CD4-positive, alpha-beta T cell (primary cell): Measurements from ENCODE around the gene TFEC. TPM values are rescaled to one million over a fixed set of nuclear protein-coding genes. Genes with fewer than 3 reads are reported as not detected.

Experiments used
- ATAC-seq: fragments of 200-7000 bp; cut with Tn5 transposase; one replicate; pipeline ENCODE4 v1.10.0; 2022; ENCODE audit warnings: mild to moderate bottlenecking; ENCODE audit not compliant: poor library complexity
- CTCF ChIA-PET: fragments of 350-600 bp; sonication (Branson Sonifier 250); formaldehyde crosslinking; loops from one replicate; lab custom pipeline; 2021; ENCODE audit warnings: antibody characterized with exemption, inconsistent platforms; lab: Charles Lee
- POLR2A ChIA-PET: fragments of 350-600 bp; sonication (Branson Sonifier 250); formaldehyde crosslinking; loops from one replicate; lab custom pipeline; 2021; ENCODE audit warnings: antibody characterized with exemption, inconsistent platforms; lab: Charles Lee
- DNase-seq, 14 experiments: peaks; one replicate each; pipeline ENCODE4 v3.0.0-alpha.2; 2013 to 2020; ENCODE audit warnings: mixed read lengths in 2 of 14
- H3K27ac ChIP-seq, 2 donors: one replicate each; pipeline versions ENCODE4 v1.5.1 to v1.7.0; 2013; ENCODE audit warnings: low read length in 2 of 2, low read depth in 1 of 2, mild to moderate bottlenecking in 1 of 2
- H3K27me3 ChIP-seq, 2 experiments: 1 replicate in 1 of 2; 2 replicates in 1 of 2; pipeline versions ENCODE4 v1.6.1 to v1.7.0; 2013; ENCODE audit warnings: low read length in 2 of 2, control low read depth in 1 of 2, mild to moderate bottlenecking in 1 of 2, moderate library complexity in 1 of 2; ENCODE audit not compliant: insufficient read depth in 2 of 2, control insufficient read depth in 1 of 2
- H3K36me3 ChIP-seq: one replicate; pipeline ENCODE4 v1.6.1; 2013; ENCODE audit warnings: low read length, control low read depth; ENCODE audit not compliant: insufficient read depth
- H3K4me1 ChIP-seq: one replicate; pipeline ENCODE4 v1.6.1; 2013; ENCODE audit warnings: low read length, control low read depth; ENCODE audit not compliant: insufficient read depth
- H3K4me3 ChIP-seq: one replicate; pipeline ENCODE4 v1.5.1; 2013; ENCODE audit warnings: mild to moderate bottlenecking, low read length, moderate library complexity
- H3K9me3 ChIP-seq, 2 experiments: 1 replicate in 1 of 2; 2 replicates in 1 of 2; pipeline versions ENCODE4 v1.6.1 to v1.7.0; 2013; ENCODE audit warnings: low read length in 2 of 2, mild to moderate bottlenecking in 2 of 2, control low read depth in 1 of 2, moderate library complexity in 1 of 2; ENCODE audit not compliant: control insufficient read depth in 1 of 2, insufficient read depth in 1 of 2
- H3K27ac Mint-ChIP-seq: one replicate; pipeline ENCODE4 v1.8.0; 2020; ENCODE audit warnings: mixed read lengths
- H3K27me3 Mint-ChIP-seq: one replicate; pipeline ENCODE4 v1.8.0; 2021; ENCODE audit warnings: mixed read lengths
- H3K36me3 Mint-ChIP-seq: one replicate; pipeline ENCODE4 v1.8.0; 2021; ENCODE audit warnings: low read depth, mixed read lengths
- H3K4me1 Mint-ChIP-seq: one replicate; pipeline ENCODE4 v1.8.0; 2021; ENCODE audit warnings: low read depth, mixed read lengths
- H3K4me3 Mint-ChIP-seq: one replicate; pipeline ENCODE4 v1.8.0; 2020; ENCODE audit warnings: mild to moderate bottlenecking, mixed read lengths
- H3K9me3 Mint-ChIP-seq: one replicate; pipeline ENCODE4 v1.8.0; 2020; ENCODE audit warnings: mixed read lengths
- intact Hi-C, 2 experiments: fragments of 100-400 bp; cut with DNase I in 1 of 2; cut with micrococcal nuclease in 1 of 2; formaldehyde crosslinking; loops; one replicate each; pipeline versions ENCODE4 v1.15.1 to v1.9.0; 2023 to 2025; cut with DNase I, micrococcal nuclease
- polyA plus RNA-seq, 2 donors: library from polyadenylated mRNA; unstranded; fragments of 120-200 nt; gene quantifications; one replicate each; pipeline ENCODE4 v1.2.1, GENCODE V29; 2013
- total RNA-seq, 174 experiments: library from RNA in 2 of 174; stranded (reverse) in 2 of 174; gene quantifications; one replicate each; pipeline ENCODE4 v1.2.3 and lab custom pipeline; 2021 to 2026
- TF ChIP-seq, protein P1 (sequence below): fragments of 200-600 bp; IDR thresholded peaks from one replicate; pipeline ENCODE4 v1.8.0; 2022; ENCODE audit warnings: antibody characterized with exemption, mild to moderate bottlenecking

The TFEC gene, protein sequence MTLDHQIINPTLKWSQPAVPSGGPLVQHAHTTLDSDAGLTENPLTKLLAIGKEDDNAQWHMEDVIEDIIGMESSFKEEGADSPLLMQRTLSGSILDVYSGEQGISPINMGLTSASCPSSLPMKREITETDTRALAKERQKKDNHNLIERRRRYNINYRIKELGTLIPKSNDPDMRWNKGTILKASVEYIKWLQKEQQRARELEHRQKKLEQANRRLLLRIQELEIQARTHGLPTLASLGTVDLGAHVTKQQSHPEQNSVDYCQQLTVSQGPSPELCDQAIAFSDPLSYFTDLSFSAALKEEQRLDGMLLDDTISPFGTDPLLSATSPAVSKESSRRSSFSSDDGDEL
- not detected for total RNA-seq
- 4.2 TPM for polyA plus RNA-seq (2013, experiment 1 of 2)
- polyA plus RNA-seq (2013, experiment 2 of 2): 2.1 TPM
- total RNA-seq (lab: John Stamatoyannopoulos, UW): 0 to 47.3 (median 1.4) reads per million in 172 experiments

DNA sequence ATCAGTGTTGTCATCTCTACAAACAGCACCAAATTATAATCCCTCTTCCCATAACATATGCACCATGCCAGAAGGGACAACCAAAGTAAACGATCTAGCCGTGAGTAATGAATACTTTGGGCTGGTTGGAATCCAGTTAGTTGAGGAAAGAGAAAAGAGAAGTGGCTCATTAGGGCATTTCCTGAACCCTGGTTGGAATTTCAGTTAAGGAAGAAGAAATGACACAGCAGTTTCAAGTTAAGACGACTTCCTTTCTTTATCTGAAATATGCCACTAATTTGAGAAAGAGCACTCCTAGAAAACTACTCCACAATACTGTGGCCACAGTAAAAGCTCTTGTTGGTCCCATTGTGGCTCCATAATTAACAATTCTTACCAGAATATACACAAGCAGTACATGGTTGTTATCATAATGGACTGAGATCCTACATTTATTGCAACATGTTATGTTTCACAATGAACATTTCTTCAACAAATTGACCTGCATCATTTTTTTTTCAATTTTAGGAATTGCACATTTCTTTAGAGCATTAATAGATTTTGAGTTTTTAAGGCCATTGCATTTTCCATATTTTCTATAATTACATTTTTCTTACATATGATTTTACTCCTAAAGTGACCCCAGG, at the start of gene TFEC:
Gene TFEC, minus strand, starts transcription at position 113 of the 626 bp plus-strand sequence. CDS start 46,322 bp downstream, outside the sequence.
- H3K36me3 Mint-ChIP-seq: no peaks in the 10 kb centered on the region
- no peak within 1 kb of the TSS for H3K4me3 Mint-ChIP-seq
- no peak within 1 kb of the TSS for H3K4me3 ChIP-seq
- ATAC-seq (no peak), DNase-seq (peak in 2 of 14 experiments; percentile 44 to 49)
- POLR2A ChIA-PET: no interaction called here
- H3K27ac Mint-ChIP-seq: no peak within 1 kb of the TSS
- no peaks in the 10 kb centered on the region for H3K36me3 ChIP-seq
- CTCF ChIA-PET: no interaction called here
- intact Hi-C loops: no loop called here
- no peaks in the 10 kb centered on the region for H3K9me3 ChIP-seq
- H3K27ac ChIP-seq: no peak within 1 kb of the TSS
- no peaks in the 10 kb centered on the region for H3K27me3 ChIP-seq
- peaks cover 5% of the 10 kb centered on the region for H3K27me3 Mint-ChIP-seq
- no peaks in the 10 kb centered on the region for H3K4me1 ChIP-seq
- H3K9me3 Mint-ChIP-seq: no peaks in the 10 kb centered on the region
- no peaks in the 10 kb centered on the region for H3K4me1 Mint-ChIP-seq
- TF ChIP-seq, protein P1, sequence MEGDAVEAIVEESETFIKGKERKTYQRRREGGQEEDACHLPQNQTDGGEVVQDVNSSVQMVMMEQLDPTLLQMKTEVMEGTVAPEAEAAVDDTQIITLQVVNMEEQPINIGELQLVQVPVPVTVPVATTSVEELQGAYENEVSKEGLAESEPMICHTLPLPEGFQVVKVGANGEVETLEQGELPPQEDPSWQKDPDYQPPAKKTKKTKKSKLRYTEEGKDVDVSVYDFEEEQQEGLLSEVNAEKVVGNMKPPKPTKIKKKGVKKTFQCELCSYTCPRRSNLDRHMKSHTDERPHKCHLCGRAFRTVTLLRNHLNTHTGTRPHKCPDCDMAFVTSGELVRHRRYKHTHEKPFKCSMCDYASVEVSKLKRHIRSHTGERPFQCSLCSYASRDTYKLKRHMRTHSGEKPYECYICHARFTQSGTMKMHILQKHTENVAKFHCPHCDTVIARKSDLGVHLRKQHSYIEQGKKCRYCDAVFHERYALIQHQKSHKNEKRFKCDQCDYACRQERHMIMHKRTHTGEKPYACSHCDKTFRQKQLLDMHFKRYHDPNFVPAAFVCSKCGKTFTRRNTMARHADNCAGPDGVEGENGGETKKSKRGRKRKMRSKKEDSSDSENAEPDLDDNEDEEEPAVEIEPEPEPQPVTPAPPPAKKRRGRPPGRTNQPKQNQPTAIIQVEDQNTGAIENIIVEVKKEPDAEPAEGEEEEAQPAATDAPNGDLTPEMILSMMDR: no peak

DNA sequence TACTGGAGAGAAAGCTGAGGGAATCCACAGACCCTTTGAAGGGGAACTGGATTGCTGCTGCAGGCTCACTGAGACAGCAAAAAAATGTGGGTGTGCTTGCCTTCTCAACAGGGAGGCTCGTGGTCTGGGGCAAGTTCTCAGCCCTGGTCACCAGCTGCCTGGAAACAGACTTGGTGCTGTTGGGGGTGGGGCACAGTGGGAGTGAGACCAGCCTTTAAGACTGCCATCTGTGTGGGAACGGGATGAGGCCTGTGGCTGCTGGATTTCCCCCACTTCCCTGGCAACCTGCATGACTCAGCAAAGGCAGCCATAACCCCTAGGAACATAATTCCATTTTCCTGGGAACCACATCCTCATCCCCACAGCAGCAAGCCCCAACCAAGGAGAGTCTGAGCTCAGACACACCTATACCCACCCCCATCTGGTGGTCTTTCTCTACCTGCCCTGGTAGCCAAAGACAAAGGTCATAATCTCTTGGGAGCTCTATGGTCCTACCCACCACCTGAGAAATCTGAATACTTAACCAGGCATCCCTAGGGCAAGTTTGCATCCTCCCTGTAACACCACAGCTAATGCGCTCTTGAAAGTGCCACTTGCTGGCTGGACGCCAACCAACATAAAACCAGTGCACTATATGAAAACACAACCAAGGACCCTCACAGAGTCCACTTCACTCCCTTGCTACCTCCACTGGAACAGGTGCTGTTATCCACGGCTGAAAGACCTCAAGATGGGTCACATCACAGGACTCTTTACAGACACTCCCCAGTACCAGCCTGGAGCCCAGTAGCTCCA, 45.0 kb upstream of the TFEC start:
- Mint-ChIP-seq H3K27ac (no peak overlapping the region), H3K4me1 (no peaks in the 10 kb centered on the region), H3K4me3 (no peak overlapping the region), H3K36me3 (no peaks in the 10 kb centered on the region), H3K9me3 (peaks cover 3% of the 10 kb centered on the region), H3K27me3 (no peaks in the 10 kb centered on the region)
- no peak for DNase-seq
- Histone ChIP-seq H3K4me1 (no peaks in the 10 kb centered on the region), H3K36me3 (no peaks in the 10 kb centered on the region), H3K27me3 (no peaks in the 10 kb centered on the region), H3K9me3 (peaks cover 0 to 4% of the 10 kb centered on the region in 2 experiments), H3K4me3 (no peak overlapping the region), H3K27ac (no peak overlapping the region)
- TF ChIP-seq, protein P1: no peak
- POLR2A ChIA-PET: no interaction called here
- CTCF ChIA-PET: interaction anchor here (1.4 kb wide), 1 partner anchor 11 kb away, joined by 3 read pairs; no protein-coding TSS in a partner anchor
- intact Hi-C loops: no loop called here
- no peak for ATAC-seq

DNA sequence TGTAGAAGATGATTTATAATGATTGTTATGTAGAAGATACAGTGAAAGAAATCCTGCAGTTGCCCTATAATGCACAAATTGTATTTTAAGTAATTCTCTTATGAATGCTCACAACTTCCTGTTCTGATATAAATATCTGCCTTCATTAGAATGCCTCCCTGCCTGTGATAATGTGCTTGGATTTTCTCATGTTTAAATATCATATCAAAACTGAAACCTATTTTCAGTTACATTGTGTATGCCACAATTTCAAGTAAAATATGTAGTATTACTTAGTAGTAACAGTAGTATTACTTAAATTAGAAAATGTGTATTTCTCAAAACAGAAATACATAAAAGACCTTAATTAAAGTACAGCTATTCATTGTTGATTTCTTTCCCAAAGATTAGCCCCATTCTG, 41.1 kb upstream of the TFEC start:
- H3K4me3 Mint-ChIP-seq: no peak overlapping the region
- H3K4me3 ChIP-seq: no peak overlapping the region
- ChIA-PET CTCF (no interaction called here), POLR2A (no interaction called here)
- H3K36me3 Mint-ChIP-seq: no peaks in the 10 kb centered on the region
- H3K9me3 ChIP-seq: peaks cover 0 to 4% of the 10 kb centered on the region in 2 experiments
- TF ChIP-seq, protein P1: no peak
- H3K27ac ChIP-seq: no peak overlapping the region
- no peak overlapping the region for H3K27ac Mint-ChIP-seq
- H3K27me3 ChIP-seq: no peaks in the 10 kb centered on the region
- no peaks in the 10 kb centered on the region for H3K9me3 Mint-ChIP-seq
- H3K36me3 ChIP-seq: no peaks in the 10 kb centered on the region
- intact Hi-C loops: no loop called here
- no peaks in the 10 kb centered on the region for H3K4me1 ChIP-seq
- no peaks in the 10 kb centered on the region for H3K4me1 Mint-ChIP-seq
- no peaks in the 10 kb centered on the region for H3K27me3 Mint-ChIP-seq
- ATAC-seq (no peak), DNase-seq (no peak)
